GM20431 (cell line): ENCODE measurements around the gene ERC2.

Experiments
- in situ Hi-C: fragments of 300-500 bp; cut with MseI, MboI; formaldehyde crosslinking; loops from one replicate; pipeline ENCODE4 v1.15.0; 2020; ENCODE audit warnings: low sequenced_read_pairs; ENCODE audit not compliant: unreplicated experiment

ERC2 gene

GRCh38 chr3:55964491-55964985, 503.7 kb downstream of the ERC2 start:
- in situ Hi-C loops = no loop called here

- in situ Hi-C loops = no loop called here
Observed at GRCh38 chr3:55963601-55964000, 504.7 kb downstream of the ERC2 start.

- in situ Hi-C loops = no loop called here
Observed at GRCh38 chr3:55959471-55960080, 508.7 kb downstream of the ERC2 start.

- in situ Hi-C loops = no loop called here
Observed at GRCh38 chr3:55958605-55959004, 509.7 kb downstream of the ERC2 start.

GRCh38 chr3:55955891-55956477, 512.3 kb downstream of the ERC2 start:
- in situ Hi-C loops = no loop called here

- in situ Hi-C loops = no loop called here
Observed at GRCh38 chr3:55951388-55951787, 516.9 kb downstream of the ERC2 start.

- in situ Hi-C loops = no loop called here
Observed at GRCh38 chr3:55947406-55947805, 520.9 kb downstream of the ERC2 start.

- in situ Hi-C loops = no loop called here
Observed at GRCh38 chr3:55946574-55947160, 521.6 kb downstream of the ERC2 start.

GRCh38 chr3:55942868-55943267, 525.4 kb downstream of the ERC2 start:
- in situ Hi-C loops = no loop called here

- in situ Hi-C loops = no loop called here
Observed at GRCh38 chr3:55939287-55939686, 529.0 kb downstream of the ERC2 start.

GRCh38 chr3:55937301-55937700, 531.0 kb downstream of the ERC2 start:
- in situ Hi-C loops = no loop called here

GRCh38 chr3:55936549-55937052, 531.7 kb downstream of the ERC2 start:
- in situ Hi-C loops = no loop called here

- in situ Hi-C loops = no loop called here
Observed at GRCh38 chr3:55935241-55935640, 533.0 kb downstream of the ERC2 start.

GRCh38 chr3:55934771-55935170, 533.5 kb downstream of the ERC2 start:
- in situ Hi-C loops = no loop called here

GRCh38 chr3:55929154-55929869, 539.0 kb downstream of the ERC2 start:
- in situ Hi-C loops = no loop called here

GRCh38 chr3:55923626-55924025, 544.6 kb downstream of the ERC2 start:
- in situ Hi-C loops = no loop called here

- in situ Hi-C loops = no loop called here
Observed at GRCh38 chr3:55923207-55923606, 545.1 kb downstream of the ERC2 start.

GRCh38 chr3:55912880-55913279, 555.4 kb downstream of the ERC2 start:
- in situ Hi-C loops = no loop called here

GRCh38 chr3:55911266-55911665, 557.0 kb downstream of the ERC2 start:
- in situ Hi-C loops = no loop called here

GRCh38 chr3:55910543-55910942, 557.7 kb downstream of the ERC2 start:
- in situ Hi-C loops = no loop called here

GRCh38 chr3:55909373-55909772, 558.9 kb downstream of the ERC2 start:
- in situ Hi-C loops = no loop called here
